GM19035 (cell line): ENCODE measurements around the gene UMODL1.

Experiments used
- ATAC-seq: cut with Tn5 transposase; IDR thresholded peaks from one replicate; pipeline ENCODE4 v1.9.1; 2021; ENCODE audit not compliant: unreplicated experiment

UMODL1 gene

DNA sequence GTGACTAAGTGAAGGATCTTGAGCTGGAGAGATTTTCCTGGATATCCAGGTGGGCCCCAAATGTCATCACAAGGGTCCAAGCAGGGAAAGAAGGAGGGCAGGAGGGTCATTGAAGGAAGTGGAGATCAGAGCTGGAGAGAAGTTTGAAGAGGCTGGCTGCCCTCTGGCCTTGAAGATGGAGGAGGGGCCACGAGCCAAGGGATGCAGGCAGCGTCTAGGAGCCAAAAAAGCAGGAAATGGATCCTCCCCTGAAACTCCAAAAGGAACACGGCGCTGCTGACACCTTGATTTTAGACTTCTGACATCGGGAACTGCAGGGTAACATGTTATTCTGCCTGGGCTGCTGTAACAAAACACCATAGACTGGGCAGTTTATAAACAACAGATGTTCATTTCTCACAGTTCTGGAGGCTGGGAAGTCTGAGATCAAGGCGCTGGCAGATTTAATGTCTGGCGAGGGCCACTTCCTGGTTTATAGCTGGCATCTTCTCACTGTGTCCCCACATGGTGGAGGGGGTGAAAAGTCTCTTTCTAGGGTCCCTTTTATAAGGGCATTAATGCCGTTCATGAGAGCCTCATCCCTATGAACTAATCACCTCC is 32.2 kb upstream of the UMODL1 start:
- no peak for ATAC-seq

- ATAC-seq, result no peak
Observed at GRCh38 chr21:42039470-42039901, 31.6 kb upstream of the UMODL1 start.

GRCh38 chr21:42039911-42040351 is 31.2 kb upstream of the UMODL1 start:
- ATAC-seq, result no peak

DNA sequence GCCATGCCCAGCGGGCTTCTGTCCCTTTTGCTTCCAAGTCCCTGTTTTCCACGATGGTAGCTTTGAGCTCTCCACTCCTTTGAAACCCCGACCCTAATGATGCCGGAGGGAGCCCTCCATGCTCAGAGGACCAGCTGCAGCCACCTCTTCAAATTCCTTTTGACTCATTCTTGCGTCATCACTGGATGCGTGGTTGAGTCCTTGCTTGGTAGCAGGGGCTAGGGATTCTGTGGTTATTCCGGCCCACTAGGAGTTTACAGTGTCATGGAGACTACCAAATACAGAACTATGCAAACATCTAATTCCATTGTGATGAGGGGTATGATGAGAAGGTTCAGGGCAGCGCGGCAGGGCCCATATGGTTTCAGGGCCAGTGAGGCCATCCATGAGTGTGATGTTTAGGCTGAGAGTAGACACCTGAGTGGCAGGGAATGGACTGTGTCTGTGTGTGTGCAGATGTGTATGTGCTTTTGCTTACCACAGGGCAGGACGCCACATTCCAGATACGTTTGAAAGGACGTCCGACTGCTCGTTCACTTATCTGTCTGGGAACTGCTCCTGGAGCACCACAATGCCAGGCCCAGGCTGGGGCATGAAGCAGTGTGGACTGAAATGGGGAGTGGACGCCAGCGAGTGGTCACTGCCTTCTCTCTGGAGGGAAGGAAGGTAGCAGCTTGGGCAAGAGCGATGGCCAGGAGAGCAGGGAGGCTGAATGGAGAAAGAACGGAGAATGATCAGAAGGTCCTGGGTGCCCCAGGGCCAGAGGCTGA is 30.5 kb upstream of the UMODL1 start:
- ATAC-seq, result no peak

DNA sequence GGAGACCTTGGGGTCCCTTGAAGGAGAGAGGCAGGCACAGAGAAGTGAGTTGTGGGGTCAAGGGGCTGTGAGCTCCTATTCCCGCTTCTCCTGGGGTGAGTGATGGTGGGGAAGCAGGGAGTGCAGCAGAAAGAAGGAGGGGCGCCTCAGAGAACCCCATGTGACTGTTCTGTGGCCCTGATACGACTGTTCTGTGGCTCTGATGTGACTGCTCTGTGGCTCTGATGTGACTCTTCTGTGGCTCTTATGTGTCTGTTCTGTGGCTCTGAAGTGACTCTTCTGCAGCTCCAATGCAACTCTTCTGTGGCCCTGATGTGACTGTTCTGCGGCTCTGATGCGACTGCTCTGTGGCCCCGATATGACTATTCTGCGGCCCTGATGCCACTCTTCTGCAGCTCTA is 29.9 kb upstream of the UMODL1 start:
- ATAC-seq, result no peak

DNA sequence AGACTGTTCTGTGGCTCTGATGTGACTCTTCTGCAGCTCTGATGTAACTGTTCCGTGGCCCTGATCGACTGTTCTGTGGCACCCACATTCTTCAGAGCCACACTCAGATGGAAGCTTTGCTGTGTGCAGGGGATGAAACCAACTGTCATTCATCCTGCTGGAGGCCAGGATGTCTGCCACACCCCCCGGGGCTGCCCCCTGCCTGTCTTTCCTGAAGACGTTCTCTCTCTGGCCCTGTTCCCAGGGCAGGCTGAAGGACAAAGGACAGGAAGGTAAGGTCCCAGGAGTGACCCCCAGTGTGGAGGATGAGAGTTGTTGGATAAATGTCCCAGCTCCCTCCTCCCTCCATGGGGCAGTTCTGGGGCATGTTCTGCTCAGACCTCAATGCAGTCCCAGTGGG is 29.4 kb upstream of the UMODL1 start:
- no peak for ATAC-seq

- no peak for ATAC-seq
Observed at GRCh38 chr21:42042651-42043050, 28.5 kb upstream of the UMODL1 start.

GRCh38 chr21:42043201-42043895 is 27.8 kb upstream of the UMODL1 start:
- no peak for ATAC-seq

DNA sequence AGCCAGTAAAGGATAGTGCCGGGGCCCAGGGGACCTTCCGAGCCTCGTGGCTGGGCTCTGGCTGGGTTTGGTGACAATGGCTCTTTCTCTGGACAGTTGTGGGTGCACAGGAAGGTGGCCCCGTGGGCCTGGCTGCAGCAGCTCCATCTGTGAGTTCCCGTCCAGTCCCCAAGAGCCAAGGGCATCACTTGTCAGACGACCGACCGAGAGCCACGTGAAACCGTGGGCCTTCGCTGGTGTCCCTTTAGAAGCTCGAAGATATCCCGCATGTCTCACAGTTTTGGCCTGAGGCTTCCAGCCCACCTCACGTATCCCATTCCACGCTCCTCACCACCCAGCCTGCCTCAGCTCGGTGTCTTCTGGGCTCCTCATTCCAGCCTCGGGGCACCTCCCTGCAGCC is 27.2 kb upstream of the UMODL1 start:
- ATAC-seq, result no peak

GRCh38 chr21:42044871-42045495 is 26.1 kb upstream of the UMODL1 start:
- ATAC-seq, result no peak

DNA sequence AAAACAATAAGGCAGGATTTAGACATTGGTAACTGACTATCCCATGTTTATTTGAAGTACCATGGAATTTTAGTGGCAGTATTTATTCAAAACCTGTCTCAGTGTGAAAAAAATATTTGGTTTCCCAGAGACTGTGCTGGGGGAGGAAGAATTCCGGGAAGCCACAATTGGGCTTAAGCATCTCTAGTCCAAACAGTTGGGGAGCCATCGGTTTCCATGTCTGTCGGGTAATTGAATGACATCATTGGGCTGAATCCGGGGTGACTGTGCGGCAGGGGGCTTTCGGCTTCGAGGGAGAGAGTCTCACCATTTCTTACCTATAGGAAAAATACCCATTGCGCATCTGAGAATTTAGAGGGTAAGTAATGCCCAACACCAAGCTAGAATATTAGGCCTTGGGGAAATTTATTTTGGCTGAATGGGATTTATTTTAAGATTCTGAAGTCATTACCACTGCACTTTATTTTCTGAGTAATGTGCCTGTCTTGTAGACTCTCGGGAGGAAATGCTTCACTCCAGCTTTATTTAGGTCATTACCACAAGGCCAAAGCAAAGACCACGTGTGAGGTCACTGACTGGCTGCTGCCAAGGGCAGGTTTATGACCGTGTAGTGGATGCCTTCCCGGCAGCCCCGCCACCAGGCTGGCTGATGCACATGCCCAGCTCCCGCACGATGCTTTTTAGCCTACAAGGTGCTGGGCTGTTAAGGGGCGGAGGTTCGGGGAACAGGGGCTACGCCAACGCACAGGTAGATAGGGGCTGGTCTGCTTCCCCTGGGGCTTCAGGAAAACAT is 23.1 kb upstream of the UMODL1 start:
- no peak for ATAC-seq

DNA sequence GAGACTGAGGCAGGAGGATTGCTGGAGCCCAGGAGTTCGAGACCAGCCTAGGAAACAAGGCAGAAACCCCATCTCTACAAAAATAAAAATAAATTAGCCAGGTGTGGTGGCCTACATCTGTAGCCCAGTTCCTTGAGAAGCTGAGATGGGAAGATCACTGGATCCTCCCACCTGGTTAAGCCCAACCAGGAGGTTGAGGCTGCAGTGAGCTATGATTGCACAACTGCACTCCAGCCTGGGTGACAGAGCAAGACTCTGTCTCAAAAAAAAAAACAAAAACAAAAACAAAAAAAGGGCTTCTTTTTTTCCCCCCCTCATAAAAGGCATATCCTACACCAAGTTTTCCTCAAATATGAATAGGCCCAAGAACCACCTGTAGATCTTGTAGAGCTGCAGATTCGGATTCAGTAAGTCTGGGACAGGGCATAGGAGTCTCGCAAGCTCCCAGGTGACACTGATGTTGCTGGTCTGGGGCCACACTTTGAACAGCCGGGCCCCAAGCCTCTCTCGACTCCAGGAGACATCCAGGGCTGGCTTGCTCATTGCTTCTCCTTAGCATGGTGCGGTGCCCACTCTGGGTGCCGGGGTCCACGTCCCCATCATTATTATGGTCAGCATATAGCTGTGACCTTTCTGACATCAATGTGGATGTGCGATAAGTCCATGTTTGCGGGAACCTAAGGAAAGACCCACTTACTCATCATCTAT is 22.1 kb upstream of the UMODL1 start:
- no peak for ATAC-seq

DNA sequence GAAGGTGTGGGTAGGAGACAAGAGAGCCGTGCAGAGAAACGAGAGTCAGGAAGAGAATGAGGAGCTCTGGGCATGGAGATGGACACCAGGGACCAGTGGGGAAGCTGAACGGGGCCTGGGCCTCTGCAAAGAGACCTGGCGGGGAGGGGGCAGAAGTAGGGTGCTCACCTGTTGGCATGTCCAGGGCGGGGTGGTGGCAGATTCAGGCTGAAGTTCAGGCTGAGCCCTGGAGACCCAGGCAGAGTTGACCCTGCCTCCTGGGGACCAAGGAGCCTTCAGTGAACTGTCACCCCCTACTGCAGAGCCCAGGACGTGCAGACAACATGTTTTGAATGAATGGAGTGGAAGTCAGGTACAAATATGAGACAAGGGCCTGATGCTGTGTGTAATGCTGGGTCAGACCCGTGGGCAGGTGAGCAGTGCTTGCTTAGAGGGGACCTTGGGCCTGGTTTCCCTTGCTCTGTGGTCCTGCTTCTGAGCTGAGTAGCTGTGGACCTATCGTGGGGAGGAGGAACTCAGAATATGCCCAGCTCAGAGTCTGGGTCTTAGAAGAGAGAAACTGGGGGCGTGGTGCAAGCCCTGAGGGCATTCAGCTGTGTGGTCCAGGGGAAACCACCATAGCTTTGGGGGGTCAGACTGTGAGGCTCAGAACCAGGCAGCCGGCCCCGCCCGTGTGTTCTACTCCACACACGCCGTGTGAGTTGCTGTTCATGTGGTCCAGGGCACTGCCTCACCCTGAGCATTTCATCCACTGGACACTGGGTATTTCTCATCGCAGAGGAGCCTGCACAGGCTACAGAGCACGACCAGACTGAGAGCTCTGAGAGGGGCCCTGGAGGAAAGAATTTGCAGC is 21.3 kb upstream of the UMODL1 start:
- no peak for ATAC-seq

DNA sequence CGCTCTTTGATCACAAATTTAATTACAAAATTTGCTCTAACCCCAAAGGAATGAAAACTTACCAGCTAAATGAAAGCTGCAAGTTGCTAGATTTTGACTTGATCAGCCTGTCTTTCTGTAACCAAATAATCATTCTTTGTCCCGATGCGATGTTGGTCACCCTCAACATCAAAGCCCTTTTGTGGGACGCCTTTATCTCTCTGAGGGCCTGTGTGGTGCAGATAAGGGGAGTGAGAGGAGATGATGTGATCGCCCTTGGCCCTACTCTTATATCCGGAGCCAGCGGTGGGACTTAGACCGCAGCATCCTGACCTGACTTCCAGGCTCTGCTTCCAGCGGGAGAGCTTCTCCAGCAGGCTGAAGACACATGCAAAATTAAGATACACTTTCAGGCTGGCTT is 19.3 kb upstream of the UMODL1 start:
- no peak for ATAC-seq

DNA sequence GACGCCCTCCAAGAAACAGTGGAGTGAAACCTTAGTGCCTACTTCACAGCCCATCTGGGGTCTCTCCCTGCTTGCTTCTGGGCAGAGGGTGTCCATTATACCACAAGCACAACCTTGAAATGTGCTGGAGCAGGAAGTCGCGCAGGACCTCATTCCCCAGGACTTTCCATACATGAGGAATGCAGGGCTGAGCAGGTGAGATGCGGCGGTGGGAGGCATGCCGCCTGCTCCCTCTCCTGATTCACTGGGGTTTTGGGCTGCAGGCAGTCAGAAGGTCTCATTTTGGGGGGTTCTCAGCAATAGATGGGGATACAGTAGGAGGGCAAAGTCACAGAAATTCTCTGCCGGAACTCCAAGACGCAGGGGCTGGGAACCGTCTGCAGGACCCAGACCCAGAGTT is 15.7 kb upstream of the UMODL1 start:
- ATAC-seq, result no peak

DNA sequence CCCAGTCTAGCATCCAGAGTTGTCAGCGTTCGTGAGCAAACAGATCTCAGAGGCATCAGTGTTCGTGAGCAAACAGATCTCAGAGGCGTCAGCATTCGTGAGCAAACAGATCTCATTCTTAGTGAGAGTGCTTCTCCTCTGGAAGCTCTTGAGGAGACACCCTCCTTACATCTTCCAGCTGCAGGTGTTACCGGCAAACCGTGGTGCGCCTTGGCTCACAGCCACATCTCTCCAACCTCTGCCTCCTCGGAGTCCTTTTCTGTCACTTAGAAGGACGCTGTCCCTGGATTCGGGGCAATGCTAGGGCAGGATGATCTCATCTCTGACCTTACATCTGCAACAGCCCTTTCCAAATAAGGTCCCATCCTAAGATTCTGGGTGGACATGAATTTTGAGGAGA is 14.6 kb upstream of the UMODL1 start:
- no peak for ATAC-seq

GRCh38 chr21:42056996-42057689 is 14.0 kb upstream of the UMODL1 start:
- no peak for ATAC-seq

DNA sequence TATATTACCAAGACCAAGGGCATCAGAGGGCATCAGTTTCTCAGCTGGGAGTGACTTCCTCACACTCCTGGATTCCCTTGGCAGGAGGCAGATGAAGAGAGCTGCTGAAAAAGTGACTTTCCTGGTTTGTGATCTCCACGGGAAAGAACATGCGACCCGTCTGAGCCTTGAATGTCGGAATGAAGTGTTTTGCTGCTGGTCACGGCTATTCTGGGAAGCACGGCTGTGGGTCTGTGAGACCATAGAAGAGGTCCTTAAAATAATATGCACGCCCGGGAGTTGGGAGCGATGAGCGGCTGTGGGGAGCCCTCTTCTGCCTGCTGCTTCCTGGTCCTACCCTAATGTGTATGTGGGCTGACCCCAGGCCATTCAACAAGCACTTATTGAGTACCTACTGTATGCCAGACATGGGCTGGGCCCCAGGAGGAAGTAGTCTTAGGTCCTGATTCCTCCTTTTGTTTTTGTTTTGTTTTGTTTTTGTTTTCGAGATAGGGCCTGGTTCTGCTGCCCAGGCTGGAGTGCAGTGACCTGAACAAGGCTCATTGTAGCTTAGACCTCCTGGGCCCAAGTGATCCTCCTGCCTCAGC is 13.2 kb upstream of the UMODL1 start:
- no peak for ATAC-seq
